ENCODE data around the gene ADAM10.

ADAM10 gene

DNA sequence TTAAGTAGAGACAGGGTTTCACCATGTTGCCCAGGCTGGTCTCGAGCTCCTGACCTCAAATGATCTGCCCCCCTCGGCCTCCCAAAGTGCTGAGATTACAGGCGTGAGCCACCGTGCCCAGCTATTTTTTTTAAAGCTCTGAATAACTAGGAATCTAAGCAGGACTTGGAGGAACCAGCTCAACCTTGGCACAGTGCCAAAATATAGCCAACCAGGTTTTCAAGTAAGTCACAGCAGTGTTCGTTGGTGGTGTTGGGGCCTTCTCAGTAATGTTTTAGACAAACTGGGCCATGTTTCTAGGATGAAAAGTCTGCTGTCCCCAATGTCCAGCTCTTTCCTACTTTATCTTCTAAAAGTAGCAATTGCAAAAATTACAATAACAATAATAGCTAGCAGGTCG is 6.4 kb upstream of the ADAM10 start:
- DNase-seq, result no peak

DNA sequence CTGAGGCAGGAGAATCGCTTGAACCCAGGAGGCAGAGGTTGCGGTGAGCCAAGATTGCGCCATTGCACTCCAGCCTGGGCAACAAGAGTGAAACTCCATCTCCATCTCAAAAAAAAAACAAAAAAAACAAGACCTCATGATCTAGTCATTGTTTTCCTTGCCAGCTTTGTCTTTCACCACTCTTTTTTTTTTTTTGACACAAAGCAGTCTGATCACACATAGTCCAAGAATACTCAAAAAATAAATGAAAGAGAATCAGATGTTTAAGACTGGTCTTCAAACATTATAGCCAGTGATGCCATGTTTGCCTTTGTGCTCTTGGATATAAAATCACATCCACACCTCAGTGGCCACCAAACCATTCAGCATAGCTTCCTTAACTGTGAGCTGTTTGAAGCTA is 5.8 kb upstream of the ADAM10 start:
- DNase-seq, result no peak

DNA sequence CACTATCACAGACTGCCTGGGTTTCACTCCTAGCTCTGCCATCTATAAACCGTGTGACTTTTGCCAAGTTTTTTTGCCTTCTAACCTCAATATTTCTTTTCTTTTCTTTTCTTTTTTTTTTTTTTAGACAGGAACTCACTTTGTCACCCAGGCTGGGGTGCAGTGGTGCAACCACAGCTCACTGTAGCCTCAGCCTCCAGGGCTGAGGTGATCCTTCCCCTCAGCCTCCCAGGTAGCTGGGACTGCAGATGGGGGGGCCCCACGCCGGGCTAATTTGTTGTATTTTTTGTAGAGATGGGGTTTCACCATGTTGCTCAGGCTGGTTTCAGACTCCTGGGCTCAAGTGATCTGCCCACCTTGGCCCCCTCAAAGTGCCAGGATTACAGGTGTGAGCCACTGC is 3.2 kb upstream of the ADAM10 start:
- no peak for DNase-seq

DNA sequence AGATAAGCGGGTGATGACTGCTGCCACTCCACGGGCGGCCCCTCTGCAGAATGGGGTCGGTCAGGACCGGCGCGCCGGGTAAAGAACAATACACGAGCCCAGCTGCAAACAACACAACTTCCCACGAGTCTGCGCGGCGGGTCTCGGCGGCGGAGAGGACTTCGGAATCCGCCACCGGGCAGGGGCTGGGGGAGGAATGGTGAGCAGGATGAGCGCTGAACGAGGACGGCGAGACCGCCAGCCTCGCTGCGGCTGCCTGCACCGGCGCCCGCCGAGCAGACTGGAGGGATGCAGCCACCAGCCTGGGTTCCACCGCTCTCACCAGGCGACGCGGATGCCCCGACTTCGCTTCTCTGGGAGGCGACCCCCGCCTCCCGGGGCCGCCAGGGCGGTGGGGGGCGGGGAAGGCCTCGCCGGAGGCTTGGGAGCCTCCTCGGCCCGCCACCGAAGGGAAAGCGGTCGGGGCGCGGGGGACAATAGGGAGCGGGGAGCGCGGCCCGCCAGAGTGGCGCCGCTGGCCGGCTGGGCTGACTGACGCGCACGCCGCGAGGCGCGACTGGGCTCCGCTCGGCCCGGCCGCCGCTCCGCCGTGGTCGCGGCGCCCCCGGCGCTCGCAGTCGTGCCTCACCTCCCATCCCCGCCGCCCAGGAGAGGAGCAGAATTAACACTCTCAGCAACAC is 515 bp downstream of the ADAM10 start:
- peak; percentile 32 for DNase-seq

DNA sequence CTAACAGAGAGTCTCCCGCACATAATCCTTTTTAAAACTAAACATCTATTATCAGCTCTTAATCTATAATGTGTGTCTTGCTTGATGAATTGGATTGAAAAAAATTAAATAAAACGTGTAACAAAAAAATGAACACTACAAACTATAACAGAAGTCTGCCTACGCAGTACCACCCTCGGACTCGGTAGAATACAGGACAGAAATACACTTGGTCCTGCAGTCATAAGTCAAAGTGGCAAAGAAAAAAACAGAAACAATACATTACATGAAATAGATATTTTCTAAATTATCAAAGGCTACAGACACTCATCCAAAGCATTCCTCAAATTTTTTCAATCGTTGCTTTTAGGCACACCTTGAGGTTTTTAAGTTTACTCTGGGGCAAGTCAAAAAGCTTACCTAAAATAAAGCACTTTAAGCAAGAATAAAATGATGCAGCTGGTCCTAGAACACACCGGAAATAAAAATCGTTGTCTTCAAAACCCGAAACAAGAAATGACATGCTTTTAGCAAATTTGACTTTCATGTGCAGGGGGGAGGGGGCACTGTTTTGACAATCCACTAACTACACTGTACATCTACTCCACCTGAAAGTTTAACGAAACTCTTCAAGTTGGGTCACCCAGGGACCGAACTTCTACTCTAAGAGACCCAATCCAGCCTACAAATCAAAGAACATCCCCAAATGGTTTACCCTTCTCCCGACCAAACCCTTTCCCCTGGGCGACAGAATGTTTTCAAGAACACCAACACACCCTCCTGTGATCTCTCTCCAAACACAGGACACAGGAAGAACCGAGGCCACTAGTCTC is 1.3 kb downstream of the ADAM10 start:
- DNase-seq, result peak; percentile 26

DNA sequence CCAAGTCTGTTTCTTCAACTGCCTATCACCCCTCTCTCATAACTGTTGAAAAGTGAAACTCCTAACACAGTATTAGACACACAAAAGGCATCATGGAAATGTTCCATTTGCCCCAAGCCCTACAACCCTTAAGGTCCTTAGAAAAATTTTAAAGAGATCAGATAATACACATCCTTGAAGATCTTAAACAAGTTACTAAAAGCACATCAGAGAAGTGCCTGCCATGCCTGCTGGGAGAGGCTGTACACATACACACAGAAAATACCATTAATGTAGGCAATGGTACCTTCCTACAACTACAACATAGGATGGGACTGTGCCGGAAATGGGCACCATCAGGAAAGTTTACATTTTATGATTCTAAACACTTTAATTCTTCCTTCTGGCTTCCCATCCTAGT is 3.3 kb downstream of the ADAM10 start:
- no peak for DNase-seq

DNA sequence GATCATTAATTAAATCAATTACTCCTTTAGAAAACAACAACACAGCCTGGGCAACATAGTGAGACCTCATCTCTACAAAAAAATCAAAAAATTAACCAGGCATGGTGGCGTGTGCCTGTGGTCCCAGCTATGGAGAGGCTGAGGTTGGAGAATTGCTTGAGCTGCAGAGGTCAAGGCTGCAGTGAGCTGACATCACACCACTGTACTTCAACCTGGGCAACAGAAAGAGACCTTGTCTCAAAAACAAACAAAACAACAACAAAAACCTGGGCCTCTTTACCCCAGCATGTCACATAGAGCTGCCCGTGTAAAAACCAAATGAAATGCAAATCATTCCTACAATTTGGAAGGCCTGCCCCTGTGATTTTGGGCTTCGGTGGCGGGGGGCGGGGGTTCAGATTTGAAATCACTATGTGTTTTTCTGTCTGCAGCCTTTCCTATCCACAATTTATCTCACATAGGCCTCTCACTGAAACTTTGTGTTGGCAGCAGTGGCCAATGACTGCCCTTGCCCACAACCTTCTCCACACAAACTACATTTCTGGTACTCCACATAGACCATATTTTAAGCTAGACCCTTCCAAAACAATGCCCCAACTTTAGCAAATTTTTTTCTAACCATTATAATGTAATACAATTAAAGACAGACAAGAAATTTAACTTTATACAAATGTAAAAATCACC is 6.5 kb downstream of the ADAM10 start:
- DNase-seq, result no peak

DNA sequence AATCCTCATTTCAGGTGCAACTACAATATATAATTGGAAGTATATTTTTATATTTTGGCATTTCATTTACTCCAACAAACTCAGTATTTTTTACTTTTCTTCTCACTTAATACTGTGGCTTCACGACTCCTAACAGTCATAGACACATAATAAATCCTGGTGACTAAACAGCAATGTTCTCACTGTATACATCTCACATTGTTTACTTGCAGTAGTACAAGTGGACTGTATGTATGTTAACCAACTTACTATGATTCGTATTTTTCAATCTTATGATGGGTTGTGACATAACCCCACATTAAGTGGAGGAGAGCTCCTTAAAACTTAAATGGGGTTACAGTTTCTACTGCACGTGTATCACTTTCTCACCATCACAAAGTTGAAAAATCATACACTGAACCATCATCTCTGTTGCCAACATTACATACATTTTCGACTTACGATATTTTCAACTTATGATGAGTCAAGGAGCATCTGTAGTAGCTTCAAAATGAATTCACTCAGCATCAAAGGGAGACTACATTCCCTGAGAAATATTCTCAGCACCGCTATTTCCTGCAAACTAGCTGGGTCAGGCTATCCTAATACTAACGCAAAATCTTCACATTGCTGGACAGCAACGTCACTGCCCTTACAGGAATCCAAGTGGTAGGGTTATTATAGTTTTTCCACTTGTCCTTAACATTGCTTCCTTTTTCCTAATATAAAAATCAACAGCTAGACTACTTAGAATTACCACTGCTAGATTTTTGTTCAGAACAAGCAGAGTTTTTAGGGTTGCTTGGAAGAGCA is 7.3 kb downstream of the ADAM10 start:
- no peak for DNase-seq

DNA sequence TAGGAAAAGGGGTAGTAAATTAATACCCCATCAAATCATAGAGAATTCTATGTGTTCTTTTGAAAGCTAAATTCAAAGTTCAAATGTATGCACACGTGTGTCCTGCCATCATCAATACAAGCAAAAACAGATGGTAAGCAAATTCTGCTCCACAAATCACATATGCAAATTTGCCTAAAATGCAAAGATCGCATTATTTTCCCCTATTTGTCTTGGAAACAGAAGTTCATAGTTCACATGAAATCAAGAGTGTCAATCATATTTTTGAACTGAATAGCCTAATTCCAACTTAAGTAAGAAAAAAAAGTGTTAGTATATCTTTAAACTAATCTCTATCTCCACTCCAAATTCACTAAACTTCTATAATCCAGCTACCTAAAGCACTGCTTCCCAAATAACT is 8.5 kb downstream of the ADAM10 start:
- peak; percentile 39 for DNase-seq

DNA sequence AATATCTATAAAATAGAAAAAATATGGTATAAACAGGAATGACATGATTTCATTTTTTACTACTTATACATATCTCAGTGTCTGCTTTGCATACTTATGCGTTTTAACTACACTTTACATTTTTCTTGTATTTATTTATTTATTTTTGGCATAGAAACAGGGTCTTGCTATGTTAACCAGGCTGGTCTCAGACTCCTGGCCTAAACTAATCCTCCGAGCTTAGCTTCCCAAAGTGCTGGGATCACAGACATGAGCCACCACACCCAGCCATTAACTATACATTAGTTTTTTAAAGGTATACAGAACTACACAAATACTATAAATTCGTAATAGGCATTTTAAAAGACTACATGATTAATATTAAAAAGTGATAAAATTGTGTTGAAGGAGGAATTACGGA is 9.1 kb downstream of the ADAM10 start:
- DNase-seq, result no peak

DNA sequence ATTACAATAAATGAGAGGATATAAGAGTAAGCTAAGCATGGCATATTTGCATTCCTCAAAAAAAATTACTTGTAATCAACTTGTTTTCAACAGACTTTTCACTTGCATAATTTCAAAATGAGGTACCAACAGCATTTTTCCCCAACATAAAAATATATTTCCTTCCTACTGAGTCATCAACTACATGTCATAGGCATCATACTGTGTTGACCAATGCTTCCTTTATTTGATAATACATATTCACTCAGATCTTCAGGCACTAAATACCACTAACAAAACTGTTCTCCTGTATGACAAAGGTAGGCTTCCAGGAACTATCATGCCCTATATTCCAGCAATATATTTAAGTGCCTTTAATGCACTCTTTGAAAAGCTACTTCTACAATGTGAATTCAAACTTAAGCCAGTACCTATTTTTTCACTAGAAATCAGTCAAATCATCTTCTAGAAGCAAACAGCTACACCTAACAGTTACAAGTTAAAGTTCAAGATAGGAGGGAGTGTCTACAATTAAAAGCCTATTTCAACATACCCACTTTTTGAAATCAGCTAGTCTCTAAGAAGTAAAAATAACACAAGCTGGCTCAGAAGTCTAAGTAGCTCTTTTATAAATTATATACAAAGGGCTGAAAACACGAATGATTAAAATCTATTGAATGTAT is 11.3 kb downstream of the ADAM10 start:
- peak; percentile 90 for DNase-seq

DNA sequence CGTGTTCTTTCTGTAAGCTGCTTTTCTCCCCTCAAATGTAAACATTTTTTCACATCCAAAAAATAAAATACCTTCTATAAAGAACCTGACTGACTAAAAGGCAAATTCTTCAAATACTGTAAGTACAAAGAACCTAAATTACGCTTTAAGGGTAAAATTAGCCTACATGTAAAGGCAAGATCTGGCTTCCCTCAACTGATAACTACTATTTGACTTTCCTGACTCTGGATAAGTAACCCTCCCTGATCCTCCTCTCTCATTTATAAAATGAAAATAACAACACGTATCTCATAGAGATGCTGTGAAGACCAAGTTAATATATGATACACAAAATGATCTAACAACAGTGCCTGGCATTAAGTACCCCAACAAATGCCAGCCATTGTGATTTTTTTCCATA is 12.2 kb downstream of the ADAM10 start:
- no peak for DNase-seq

DNA sequence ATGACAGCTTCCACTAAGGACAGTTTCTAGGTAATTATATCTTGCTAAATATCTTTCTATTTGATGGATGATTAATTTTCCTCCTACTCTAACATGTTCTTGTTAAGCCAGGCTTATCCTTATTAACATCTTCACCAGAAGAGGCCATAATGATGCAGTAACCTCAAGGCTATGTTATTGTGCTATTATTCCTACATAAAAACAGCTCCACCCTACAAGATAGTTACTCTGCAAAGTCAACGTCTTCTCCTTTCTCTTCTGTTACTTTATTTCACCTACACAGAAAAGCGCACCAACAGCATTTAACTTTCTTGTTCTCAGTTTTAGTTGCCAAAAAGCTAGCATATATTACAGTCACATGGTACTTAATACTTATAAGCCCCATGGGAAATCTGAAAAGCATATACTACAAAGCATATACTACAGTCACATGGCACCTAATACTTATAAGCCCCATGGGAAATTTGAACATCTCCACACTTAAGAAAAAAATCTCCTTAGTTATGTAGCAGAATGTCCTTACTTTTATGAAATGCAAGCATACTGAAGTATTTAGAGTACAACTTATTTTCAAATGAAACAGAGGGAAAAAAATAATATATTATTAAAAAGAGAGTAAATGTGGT is 13.4 kb downstream of the ADAM10 start:
- DNase-seq, result no peak

DNA sequence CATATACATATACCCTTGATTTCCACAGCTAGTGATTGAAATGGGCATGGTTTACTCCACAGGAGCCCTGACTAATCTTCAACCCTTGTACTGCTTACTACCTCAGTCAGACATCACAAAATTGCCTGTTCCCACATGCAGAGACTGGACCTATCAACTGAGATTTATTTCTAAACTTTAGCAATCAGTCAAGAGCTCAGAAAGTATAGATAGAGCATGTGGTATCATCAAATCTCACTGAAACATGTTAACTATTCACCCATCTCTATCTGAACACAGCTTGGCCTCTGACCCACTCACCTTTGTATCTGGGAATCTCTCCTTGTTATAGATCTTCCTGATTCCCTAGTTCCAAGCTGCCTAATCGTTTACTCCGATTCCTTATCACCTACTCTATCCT is 14.6 kb downstream of the ADAM10 start:
- DNase-seq, result no peak

DNA sequence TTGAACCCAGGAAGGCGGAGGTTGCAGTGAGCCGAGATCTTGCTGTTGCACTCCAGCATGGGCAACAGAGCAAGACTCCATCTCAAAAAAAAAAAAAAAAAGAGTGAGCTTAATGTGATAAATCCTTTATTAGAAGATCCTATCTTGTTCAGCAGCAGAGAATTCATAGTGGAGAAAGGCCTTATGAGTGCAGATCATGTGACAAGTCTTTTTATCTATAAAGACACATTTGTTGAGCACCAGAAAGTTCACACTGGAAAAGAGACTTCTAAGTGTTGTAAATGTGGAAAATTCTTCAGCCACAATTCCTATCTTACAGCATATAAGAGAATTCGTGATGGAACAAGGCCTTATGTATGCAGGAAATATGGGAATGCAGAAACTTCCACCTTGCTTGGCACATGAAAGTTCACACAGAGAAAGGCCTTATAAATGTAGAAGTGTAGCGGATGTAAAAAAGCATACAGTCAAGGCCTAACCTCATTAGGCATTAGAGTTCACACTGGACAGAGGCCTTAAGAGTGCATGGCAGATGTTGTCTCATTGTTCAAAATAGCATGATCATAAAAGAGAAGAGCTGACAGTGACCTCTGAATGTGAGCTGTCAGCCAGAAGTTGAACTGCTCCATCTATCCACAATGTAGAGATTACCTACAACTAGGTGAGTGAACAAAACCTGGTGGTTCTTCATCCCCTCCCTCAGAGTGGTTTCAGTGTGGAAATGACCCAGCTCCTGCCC is 16.7 kb downstream of the ADAM10 start:
- DNase-seq, result no peak

DNA sequence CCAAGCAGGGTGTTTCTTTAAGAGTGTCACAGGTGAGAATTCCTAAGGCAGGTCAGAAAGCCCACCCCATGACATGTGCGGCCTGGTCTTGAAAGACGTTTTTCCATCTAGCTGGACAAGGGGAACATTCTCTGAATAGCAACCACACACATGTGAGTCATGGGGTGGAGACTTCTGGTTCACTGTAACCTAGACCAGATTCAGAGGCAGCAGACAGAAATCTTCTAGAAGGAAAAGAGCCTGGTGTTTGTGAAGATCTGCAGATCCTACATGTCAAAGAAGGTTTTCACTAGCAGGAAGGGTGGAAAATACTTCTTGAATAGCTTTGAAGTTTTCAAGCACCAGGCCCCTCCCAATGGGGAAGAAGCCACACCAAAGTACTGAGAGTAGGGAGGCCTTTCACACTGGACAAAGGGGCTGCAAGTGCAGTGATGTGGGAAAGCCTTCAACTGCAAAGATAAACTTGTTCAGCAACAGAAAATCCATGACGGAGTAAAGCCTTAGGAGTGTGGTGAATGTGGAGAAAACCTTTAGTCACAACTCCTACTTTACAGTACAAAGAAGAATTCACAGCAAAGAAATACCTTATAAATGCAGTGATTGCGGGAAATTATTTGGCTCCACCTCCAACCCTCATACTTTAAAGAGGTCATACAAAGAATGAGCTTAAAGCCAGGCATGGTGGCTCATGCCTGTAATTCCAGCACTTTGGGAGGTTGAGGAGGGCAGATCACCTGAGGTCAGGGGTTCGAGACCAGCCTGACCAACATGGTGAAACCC is 17.6 kb downstream of the ADAM10 start:
- DNase-seq, result peak; percentile 76

DNA sequence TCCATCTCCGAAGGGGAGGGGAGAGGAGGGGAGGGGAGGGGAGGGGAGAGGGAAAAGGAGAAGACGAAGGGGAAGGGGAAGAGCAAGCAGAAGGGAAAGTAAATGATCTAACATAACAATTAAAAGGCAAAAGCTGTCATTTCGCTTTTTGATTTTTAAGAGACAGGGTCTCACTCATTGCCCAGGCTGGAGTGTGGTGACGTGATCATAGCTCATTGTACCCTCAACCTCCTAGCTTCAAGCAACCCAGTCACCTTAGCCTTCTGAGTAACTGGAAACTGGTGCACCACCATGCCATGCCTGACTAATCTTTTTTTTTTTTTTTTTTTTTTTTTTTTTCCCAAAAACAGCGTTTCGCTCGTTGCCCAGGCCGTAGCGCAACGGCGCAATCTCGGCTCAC is 22.6 kb downstream of the ADAM10 start:
- no peak for DNase-seq

DNA sequence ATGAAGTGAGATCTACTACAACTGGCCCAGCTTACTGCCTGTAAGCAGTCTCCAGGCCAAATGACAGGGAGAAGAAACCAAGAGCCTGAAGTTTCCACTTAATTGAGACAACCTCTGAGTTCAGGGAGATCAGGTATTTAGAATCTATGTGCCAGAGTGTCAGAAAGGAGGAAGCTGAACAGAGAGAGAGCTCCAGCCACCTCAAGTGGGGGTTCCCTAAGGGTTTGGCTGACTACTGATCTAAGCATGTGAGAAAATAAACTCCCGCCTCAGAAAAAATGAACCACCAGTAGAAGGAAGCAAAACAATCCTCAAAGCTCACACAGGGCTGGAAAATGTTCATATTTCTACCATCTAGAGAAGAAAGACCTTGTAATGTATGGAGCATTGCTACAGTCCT is 25.0 kb downstream of the ADAM10 start:
- DNase-seq, result peak; percentile 50

DNA sequence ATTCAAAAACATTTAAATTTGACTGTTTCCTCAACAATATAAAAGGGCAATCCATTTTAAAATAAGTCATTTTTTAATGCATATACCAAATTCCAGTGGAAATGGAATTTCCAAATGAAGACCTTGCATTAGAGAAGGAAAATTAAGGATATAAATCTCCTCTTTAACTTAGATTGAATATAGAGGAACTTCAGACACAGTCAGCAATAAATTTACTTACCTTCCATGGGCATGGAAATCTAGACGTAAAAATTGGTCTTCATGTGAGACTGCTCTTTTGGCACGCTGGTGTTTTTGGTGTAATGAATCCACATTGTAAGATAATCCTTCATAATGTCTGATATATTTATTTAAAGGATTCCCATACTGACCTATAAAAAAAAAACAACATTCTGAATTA is 32.1 kb downstream of the ADAM10 start:
- no peak for DNase-seq

DNA sequence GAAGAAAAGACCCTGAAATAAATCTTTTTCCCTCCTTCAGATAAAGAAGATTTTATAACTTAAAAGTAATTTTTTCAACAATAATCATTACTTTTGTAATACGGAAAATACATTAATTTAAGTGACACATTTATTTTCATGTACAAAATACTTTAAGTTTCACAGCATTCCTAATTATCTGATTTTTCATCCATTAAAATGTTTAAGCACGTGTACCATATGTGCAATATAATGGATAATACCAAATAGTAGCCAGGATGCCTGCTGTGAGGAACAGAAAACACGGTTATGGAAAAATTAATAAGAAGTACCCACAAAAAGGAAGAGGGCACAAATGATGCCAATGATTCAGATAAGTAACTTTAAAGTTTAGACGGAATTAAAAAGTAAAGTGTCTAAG is 33.5 kb downstream of the ADAM10 start:
- DNase-seq, result no peak
